Progenitor cell of endocrine pancreas (in vitro differentiated cells): ENCODE measurements around the gene MYO3A. TPM values are rescaled to one million over a fixed set of nuclear protein-coding genes. Genes with fewer than 3 reads are reported as not detected.

Experiments
- DNase-seq: peaks from one replicate; pipeline ENCODE4 v3.0.0; 2021; ENCODE audit warnings: low spot score; ENCODE audit not compliant: unreplicated experiment
- H3K27ac Mint-ChIP-seq: 2 replicates; pipeline ENCODE4 v1.8.0; 2021; ENCODE audit warnings: mild to moderate bottlenecking, moderate library complexity, mixed read lengths
- H3K27me3 Mint-ChIP-seq: 2 replicates; pipeline ENCODE4 v1.8.0; 2021; ENCODE audit warnings: mixed read lengths
- H3K36me3 Mint-ChIP-seq: 2 replicates; pipeline ENCODE4 v1.8.0; 2022; ENCODE audit warnings: mixed read lengths; ENCODE audit not compliant: insufficient read depth
- H3K4me1 Mint-ChIP-seq: 2 replicates; pipeline ENCODE4 v1.8.0; 2021; ENCODE audit warnings: low read depth, mixed read lengths
- H3K4me3 Mint-ChIP-seq: 2 replicates; pipeline ENCODE4 v1.8.0; 2021; ENCODE audit warnings: low read depth, mild to moderate bottlenecking, moderate library complexity, mixed read lengths
- H3K9me3 Mint-ChIP-seq: 2 replicates; pipeline ENCODE4 v1.8.0; 2021; ENCODE audit warnings: low read depth, mixed read lengths
- CTCF ChIP-seq: fragments of 200-600 bp; sonication (generic); IDR thresholded peaks from one replicate; pipeline ENCODE4 v1.5.0; 2021; ENCODE audit warnings: antibody characterized with exemption, mild to moderate bottlenecking; ENCODE audit not compliant: unreplicated experiment
- total RNA-seq: library from RNA; stranded (reverse); gene quantifications from 2 replicates; pipeline ENCODE4 v1.2.1, GENCODE V29; 2021

The MYO3A gene
- total RNA-seq, 1 donor from 2014 or later: 18.0 TPM

GRCh38 chr10:25952857-25953256 is 18.8 kb downstream of the MYO3A start:
- peaks cover 16% of the 10 kb centered on the region for H3K36me3 Mint-ChIP-seq
- H3K27me3 Mint-ChIP-seq: no peaks in the 10 kb centered on the region
- peaks cover 4% of the 10 kb centered on the region for H3K4me1 Mint-ChIP-seq
- H3K27ac Mint-ChIP-seq: no peak overlapping the region
- TF ChIP-seq CTCF: no peak
- no peak for DNase-seq
- H3K9me3 Mint-ChIP-seq: peaks cover 16% of the 10 kb centered on the region
- H3K4me3 Mint-ChIP-seq: no peak overlapping the region

- H3K27ac Mint-ChIP-seq: no peak overlapping the region
- peaks cover 24% of the 10 kb centered on the region for H3K9me3 Mint-ChIP-seq
- peaks cover 25% of the 10 kb centered on the region for H3K36me3 Mint-ChIP-seq
Measured at GRCh38 chr10:25954851-25955250, 20.8 kb downstream of the MYO3A start.

GRCh38 chr10:25959540-25960232 is 25.7 kb downstream of the MYO3A start:
- DNase-seq: no peak
- Mint-ChIP-seq H3K27ac (no peak overlapping the region), H3K4me3 (no peak overlapping the region), H3K36me3 (peaks cover 25% of the 10 kb centered on the region), H3K4me1 (peaks cover 15% of the 10 kb centered on the region), H3K27me3 (no peaks in the 10 kb centered on the region), H3K9me3 (peaks cover 24% of the 10 kb centered on the region)
- no peak for TF ChIP-seq CTCF

More at GRCh38 chr10:25954851-25955250, 20.8 kb downstream of the MYO3A start:
- DNase-seq: no peak
- H3K27me3 Mint-ChIP-seq: no peaks in the 10 kb centered on the region
- peaks cover 7% of the 10 kb centered on the region for H3K4me1 Mint-ChIP-seq
- H3K4me3 Mint-ChIP-seq: no peak overlapping the region
- no peak for TF ChIP-seq CTCF

- DNase-seq: no peak
- no peak overlapping the region for H3K27ac Mint-ChIP-seq
- H3K9me3 Mint-ChIP-seq: no peaks in the 10 kb centered on the region
- no peaks in the 10 kb centered on the region for H3K36me3 Mint-ChIP-seq
- no peak for TF ChIP-seq CTCF
- peaks cover 12% of the 10 kb centered on the region for H3K4me1 Mint-ChIP-seq
- H3K4me3 Mint-ChIP-seq: no peak overlapping the region
- no peaks in the 10 kb centered on the region for H3K27me3 Mint-ChIP-seq
Measured at GRCh38 chr10:25965584-25965983, 31.6 kb downstream of the MYO3A start.

- TF ChIP-seq CTCF: no peak
- H3K36me3 Mint-ChIP-seq: no peaks in the 10 kb centered on the region
- H3K27ac Mint-ChIP-seq: no peak overlapping the region
- no peak for DNase-seq
- no peaks in the 10 kb centered on the region for H3K9me3 Mint-ChIP-seq
- no peak overlapping the region for H3K4me3 Mint-ChIP-seq
- H3K4me1 Mint-ChIP-seq: peaks cover 12% of the 10 kb centered on the region
- no peaks in the 10 kb centered on the region for H3K27me3 Mint-ChIP-seq
Measured at GRCh38 chr10:25966844-25967243, 32.8 kb downstream of the MYO3A start.
